Astrocyte (in vitro differentiated cells and primary cell): ENCODE measurements around the gene ATP2A1.

Source experiments
- EZH2 ChIP-seq: IDR thresholded peaks from 2 replicates; pipeline ENCODE4 v1.6.1; 2012; ENCODE audit warnings: mild to moderate bottlenecking, low read length, inconsistent platforms; ENCODE audit not compliant: insufficient read depth
- TF ChIP-seq, protein P1 (sequence below): IDR thresholded peaks from 2 replicates; pipeline ENCODE4 v1.5.1; 2011; ENCODE audit warnings: low read depth, mild to moderate bottlenecking, inconsistent platforms, low read length, moderate library complexity; ENCODE audit not compliant: insufficient read depth

GRCh38 chr16:28935924-28936783 lies 57.9 kb downstream of the ATP2A1 start:
- TF ChIP-seq, protein P1, sequence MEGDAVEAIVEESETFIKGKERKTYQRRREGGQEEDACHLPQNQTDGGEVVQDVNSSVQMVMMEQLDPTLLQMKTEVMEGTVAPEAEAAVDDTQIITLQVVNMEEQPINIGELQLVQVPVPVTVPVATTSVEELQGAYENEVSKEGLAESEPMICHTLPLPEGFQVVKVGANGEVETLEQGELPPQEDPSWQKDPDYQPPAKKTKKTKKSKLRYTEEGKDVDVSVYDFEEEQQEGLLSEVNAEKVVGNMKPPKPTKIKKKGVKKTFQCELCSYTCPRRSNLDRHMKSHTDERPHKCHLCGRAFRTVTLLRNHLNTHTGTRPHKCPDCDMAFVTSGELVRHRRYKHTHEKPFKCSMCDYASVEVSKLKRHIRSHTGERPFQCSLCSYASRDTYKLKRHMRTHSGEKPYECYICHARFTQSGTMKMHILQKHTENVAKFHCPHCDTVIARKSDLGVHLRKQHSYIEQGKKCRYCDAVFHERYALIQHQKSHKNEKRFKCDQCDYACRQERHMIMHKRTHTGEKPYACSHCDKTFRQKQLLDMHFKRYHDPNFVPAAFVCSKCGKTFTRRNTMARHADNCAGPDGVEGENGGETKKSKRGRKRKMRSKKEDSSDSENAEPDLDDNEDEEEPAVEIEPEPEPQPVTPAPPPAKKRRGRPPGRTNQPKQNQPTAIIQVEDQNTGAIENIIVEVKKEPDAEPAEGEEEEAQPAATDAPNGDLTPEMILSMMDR = no peak
- TF ChIP-seq EZH2 = no peak
